Kidney (tissue), 14 donors: ENCODE results near the gene NR4A1. TPM values are rescaled to one million over a fixed set of nuclear protein-coding genes. Genes with fewer than 3 reads are reported as not detected.

ENCODE experiments used
- DNase-seq, 5 donors: peaks; one replicate each; pipeline ENCODE4 v3.0.0-alpha.2; 2013 to 2020
- FAIRE-seq: peaks from 2 replicates; lab custom pipeline; 2012; peaks lifted over from hg19 to GRCh38; lab: Jason Lieb, UNC
- H3K27ac ChIP-seq, 2 donors: one replicate each; pipeline ENCODE4 v1.7.0; 2013; ENCODE audit warnings: low read depth in 2 of 2, low read length in 2 of 2, inconsistent platforms in 1 of 2
- H3K27me3 ChIP-seq: one replicate; pipeline ENCODE4 v1.7.1; 2013; ENCODE audit warnings: low read length, inconsistent platforms; ENCODE audit not compliant: control insufficient read depth, insufficient read depth
- H3K36me3 ChIP-seq, 3 donors: one replicate each; pipeline versions ENCODE4 v1.7.0 to v1.7.1; 2013; ENCODE audit warnings: low read length in 3 of 3, control low read depth in 1 of 3, inconsistent platforms in 1 of 3; ENCODE audit not compliant: insufficient read depth in 3 of 3, control insufficient read depth in 2 of 3
- H3K4me1 ChIP-seq, 3 donors: one replicate each; pipeline versions ENCODE4 v1.7.0 to v1.7.1; 2013; ENCODE audit warnings: low read length in 3 of 3, inconsistent platforms in 1 of 3, low read depth in 1 of 3; ENCODE audit not compliant: control insufficient read depth in 2 of 3, insufficient read depth in 2 of 3
- H3K4me3 ChIP-seq, 3 donors: one replicate each; pipeline versions ENCODE4 v1.7.0 to v1.8.1; 2013; ENCODE audit warnings: low read length in 3 of 3, control low read depth in 1 of 3, inconsistent platforms in 1 of 3
- H3K9ac ChIP-seq, 3 donors: one replicate each; pipeline versions ENCODE4 v1.7.0 to v1.7.1; 2013; ENCODE audit warnings: low read length in 3 of 3, control low read depth in 1 of 3, inconsistent platforms in 1 of 3
- H3K9me3 ChIP-seq, 3 donors: one replicate each; pipeline versions ENCODE4 v1.7.0 to v1.7.1; 2013; ENCODE audit warnings: low read length in 3 of 3, control low read depth in 1 of 3, inconsistent platforms in 1 of 3; ENCODE audit not compliant: control insufficient read depth in 2 of 3, insufficient read depth in 1 of 3
- intact Hi-C: fragments of 100-400 bp; cut with DNase I; formaldehyde crosslinking; loops from one replicate; pipeline ENCODE4 v1.11.1; 2022
- polyA plus RNA-seq: library from polyadenylated mRNA; stranded (reverse); fragments of 350-450 nt; fragmentation: Illumina TruSeq; extraction: RNeasy Lipid Tissue Mini Kit (QIAGEN cat#74804); gene quantifications from one replicate; pipeline ENCODE4 v1.2.3, GENCODE V29; 2014; ENCODE audit warnings: low read depth, low replicate concordance; ENCODE audit not compliant: insufficient read depth
- total RNA-seq: library from RNA; stranded (reverse); fragmentation: NEBNext Ultra II Directional; extraction: Animal tissue kit (Norgen Biotek cat#: 25700); gene quantifications from one replicate; pipeline ENCODE4 v1.2.1, GENCODE V29; 2021
- TF ChIP-seq, protein P1 (sequence below): IDR thresholded peaks from 3 replicates; pipeline ENCODE4 v1.5.1; 2012; ENCODE audit warnings: mild to moderate bottlenecking, moderate library complexity, borderline replicate concordance; ENCODE audit not compliant: insufficient read depth; ENCODE audit errors: extremely low read depth
- donor health status: control.
- donor health status: control.
- donor health status: control.
- donor health status: control.
- donor health status: control.
- donor health status: DM: yes; HTN: yes; CAD: no.
- donor health status: Normal renal cell carcinoma (clear cell type).

NR4A1 gene
- total and polyA plus RNA-seq, 2 donors from 2014 or later: 37.2 to 54.1 TPM

DNA sequence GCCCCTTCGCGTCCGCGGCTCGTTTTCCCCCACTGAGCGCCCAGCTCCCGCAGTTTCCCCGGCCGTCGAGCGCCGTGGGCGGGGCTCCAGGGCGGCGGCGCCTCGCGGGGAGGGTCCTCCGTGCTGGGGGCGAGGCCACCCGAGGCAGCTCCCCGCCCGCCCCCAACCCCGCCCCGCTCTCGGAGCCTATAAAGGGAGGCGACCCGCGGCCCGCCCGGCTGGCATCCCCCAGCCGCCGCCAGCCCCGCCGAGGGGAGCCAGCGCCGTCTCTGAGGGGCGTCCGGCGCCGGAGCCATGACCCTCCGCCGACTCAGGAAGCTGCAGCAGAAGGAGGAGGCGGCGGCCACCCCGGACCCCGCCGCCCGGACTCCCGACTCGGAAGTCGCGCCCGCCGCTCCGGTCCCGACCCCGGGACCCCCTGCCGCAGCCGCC lies 44.5 kb upstream of the NR4A1 start, which contains the start of gene TAMALIN:
TSS of gene TAMALIN (plus strand) at position 221 of the 432 bp plus-strand sequence. CDS start at position 295, 74 bp downstream.
- Histone ChIP-seq H3K9me3 (no peaks in the 10 kb centered on the region), H3K27me3 (no peaks in the 10 kb centered on the region), H3K9ac (peak within 1 kb of the TSS; percentile 11 to 67 (median 45)), H3K4me1 (peaks cover 3 to 22% (median 6%) of the 10 kb centered on the region in 3 donors), H3K27ac (peak within 1 kb of the TSS; percentile 79 to 88), H3K4me3 (peak within 1 kb of the TSS; percentile 35 to 46 (median 42)), H3K36me3 (peaks cover 0 to 2% (median 0%) of the 10 kb centered on the region in 3 donors)
- TF ChIP-seq, protein P1, sequence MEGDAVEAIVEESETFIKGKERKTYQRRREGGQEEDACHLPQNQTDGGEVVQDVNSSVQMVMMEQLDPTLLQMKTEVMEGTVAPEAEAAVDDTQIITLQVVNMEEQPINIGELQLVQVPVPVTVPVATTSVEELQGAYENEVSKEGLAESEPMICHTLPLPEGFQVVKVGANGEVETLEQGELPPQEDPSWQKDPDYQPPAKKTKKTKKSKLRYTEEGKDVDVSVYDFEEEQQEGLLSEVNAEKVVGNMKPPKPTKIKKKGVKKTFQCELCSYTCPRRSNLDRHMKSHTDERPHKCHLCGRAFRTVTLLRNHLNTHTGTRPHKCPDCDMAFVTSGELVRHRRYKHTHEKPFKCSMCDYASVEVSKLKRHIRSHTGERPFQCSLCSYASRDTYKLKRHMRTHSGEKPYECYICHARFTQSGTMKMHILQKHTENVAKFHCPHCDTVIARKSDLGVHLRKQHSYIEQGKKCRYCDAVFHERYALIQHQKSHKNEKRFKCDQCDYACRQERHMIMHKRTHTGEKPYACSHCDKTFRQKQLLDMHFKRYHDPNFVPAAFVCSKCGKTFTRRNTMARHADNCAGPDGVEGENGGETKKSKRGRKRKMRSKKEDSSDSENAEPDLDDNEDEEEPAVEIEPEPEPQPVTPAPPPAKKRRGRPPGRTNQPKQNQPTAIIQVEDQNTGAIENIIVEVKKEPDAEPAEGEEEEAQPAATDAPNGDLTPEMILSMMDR: no peak
- DNase-seq (peak; percentile 70 to 94 (median 85)), FAIRE-seq (no peak)
- intact Hi-C loops: no loop called here

DNA sequence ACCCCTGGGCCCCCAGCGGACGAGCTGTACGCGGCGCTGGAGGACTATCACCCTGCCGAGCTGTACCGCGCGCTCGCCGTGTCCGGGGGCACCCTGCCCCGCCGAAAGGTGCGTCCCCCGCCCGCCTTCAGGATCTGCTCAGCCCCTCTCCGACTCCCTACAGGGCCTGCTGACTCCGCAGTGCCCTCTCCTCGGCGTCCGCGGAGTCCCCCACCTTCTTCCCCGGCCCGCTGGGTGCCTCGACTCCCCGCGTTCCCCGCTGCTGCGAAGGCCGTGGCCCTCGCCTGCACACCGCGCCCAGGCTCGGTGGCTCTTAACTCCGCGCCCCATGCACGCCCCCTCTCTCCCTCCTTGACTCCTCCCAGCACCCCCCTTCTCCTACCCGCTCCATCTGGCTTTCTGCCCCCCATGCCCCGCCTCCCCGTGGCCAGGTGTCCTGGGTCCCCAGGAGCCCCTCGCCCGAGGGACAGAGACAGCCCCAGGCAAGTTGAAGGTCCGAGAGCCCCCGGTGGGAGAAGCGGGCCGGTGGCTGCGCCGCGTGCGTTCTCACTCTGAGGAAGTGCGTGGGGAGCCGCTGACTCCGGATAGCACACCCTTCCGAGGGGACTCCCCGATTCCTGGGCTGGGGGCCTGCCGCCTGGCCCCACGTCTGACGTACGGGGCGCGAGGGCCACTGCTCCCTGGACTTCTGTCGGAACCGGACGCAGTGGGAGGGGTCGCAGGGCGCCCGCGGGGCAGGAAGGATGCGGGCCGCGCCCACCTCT lies 43.9 kb upstream of the NR4A1 start:
- DNase-seq (peak in 4 of 5 donors; percentile 32 to 91 (median 70)), FAIRE-seq (no peak)
- intact Hi-C loops: no loop called here
- TF ChIP-seq, protein P1: no peak
- peaks cover 3 to 22% (median 6%) of the 10 kb centered on the region in 3 donors for H3K4me1 ChIP-seq
- H3K27me3 ChIP-seq: no peaks in the 10 kb centered on the region
- peak overlapping the region; percentile 79 to 88 for H3K27ac ChIP-seq
- peaks cover 0 to 4% (median 0%) of the 10 kb centered on the region in 3 donors for H3K36me3 ChIP-seq
- H3K9me3 ChIP-seq: no peaks in the 10 kb centered on the region
- peak overlapping the region; percentile 11 to 67 (median 45) for H3K9ac ChIP-seq
- peak overlapping the region; percentile 27 to 46 (median 42) for H3K4me3 ChIP-seq

DNA sequence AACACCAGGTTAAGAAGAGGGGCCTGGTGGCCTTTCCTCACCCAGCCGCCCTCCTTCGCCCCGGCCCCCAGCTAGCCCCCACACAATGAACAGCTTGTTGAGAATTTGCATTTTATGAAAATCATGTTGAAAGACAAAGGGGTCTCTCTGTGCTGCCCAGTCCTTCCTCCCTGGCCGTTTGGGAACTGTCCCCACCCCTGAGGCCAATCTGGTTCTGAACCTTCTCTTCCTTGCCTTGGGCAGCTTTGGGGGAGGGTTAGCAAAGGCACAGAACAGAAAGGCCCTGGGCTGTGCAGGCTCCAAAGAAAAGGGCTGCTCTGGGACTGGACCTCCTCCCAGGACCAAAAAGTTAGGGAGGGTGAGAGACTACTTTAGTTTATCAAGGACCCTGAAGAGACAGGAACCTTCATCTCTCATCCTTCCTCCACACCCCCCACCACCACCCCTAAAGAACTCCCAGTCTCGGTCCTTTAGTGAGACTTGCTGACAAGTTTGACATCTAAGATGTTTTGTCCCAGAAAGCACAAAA lies 43.2 kb upstream of the NR4A1 start:
- H3K27ac ChIP-seq: peak overlapping the region; percentile 79 to 88
- peak overlapping the region in 1 of 3 donors; percentile 67 for H3K9ac ChIP-seq
- H3K27me3 ChIP-seq: no peaks in the 10 kb centered on the region
- peaks cover 0 to 4% (median 0%) of the 10 kb centered on the region in 3 donors for H3K36me3 ChIP-seq
- intact Hi-C loops: no loop called here
- DNase-seq: peak in 1 of 5 donors; percentile 38
- H3K4me1 ChIP-seq: peaks cover 3 to 22% (median 6%) of the 10 kb centered on the region in 3 donors
- peak overlapping the region; percentile 11 to 42 (median 27) for H3K4me3 ChIP-seq
- no peak for FAIRE-seq
- H3K9me3 ChIP-seq: no peaks in the 10 kb centered on the region
- TF ChIP-seq, protein P1: no peak
